ENCODE measurements around the gene ATP2C1.
A peak's percentile ranks its signal among the peaks of the same experiment; 100 is the strongest.

Gene ATP2C1

DNA sequence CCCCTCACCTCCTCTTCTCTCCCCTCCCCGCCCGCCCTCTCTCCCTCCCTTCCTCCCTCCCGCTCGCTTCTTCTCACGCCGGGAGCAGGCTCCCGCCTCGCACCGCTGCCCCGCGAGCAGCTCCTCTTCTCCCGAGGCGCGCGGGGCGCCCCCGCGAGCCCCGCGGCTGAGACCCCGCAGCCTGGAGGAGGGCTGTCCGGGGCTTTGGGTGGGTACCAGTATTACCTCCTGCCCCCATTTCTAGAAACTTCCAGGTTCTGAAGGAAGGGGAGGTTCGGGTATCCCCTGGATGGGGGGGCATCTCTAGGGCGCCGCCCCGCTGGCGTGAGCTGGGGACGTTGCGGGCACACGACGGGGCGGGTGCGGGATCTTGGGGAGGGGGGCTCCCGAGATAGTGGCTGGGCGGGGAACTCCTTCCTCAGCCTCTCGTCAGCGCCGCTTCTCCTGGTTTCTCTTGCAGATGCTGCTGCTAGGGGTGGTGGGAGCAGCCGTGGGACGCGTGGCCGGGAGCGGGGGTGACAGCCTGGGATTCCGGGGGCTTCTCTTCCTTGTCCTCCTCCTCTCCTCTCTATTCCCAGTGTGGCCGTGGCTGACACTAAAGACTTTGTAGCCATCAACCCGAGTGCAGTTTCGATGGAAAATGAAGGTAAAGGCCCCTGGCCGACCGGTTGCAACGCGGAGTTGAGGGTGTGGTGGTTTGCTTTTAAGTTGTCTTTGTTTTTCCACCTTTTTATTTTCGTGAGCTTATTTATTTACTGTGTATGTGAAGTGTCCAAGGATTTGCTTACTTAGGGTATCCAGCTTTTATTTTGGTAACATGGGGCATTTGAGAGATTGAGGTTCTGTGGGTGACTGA is 474 bp downstream of the ATP2C1 start:
- peak overlapping the region; percentile 98 for H3K27ac ChIP-seq (ENCODE audit: insufficient read depth, low read length, poor library complexity, severe bottlenecking)

DNA sequence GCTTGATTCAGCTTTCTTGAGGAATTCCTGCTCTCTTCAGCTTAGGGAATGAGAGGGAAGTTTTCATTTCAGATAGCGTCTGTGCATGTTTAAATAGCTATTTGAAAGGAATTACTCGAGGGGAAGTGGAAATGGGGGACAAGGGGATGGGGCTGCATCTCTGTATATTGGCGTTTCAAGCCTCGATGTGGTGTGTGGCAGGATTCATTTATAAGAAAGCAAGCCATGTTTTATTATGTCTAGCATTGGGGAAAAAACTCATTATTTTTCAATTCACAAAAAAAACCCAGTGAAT is 1.0 kb downstream of the ATP2C1 start:
- Histone ChIP-seq H3K36me3 (ENCODE audit: control insufficient read depth, insufficient read depth, low read length) (no peaks in the 10 kb centered on the region), H3K27me3 (replicated peaks; ENCODE audit: control insufficient read depth, insufficient read depth, low read length, poor library complexity, severe bottlenecking) (no peaks in the 10 kb centered on the region), H3K27ac (ENCODE audit: insufficient read depth, low read length, poor library complexity, severe bottlenecking) (peak overlapping the region; percentile 98), H3K9me3 (ENCODE audit: control insufficient read depth, low read length) (no peaks in the 10 kb centered on the region), H3K4me3 (ENCODE audit: insufficient read depth, low read depth, low read length, poor library complexity, severe bottlenecking) (peak overlapping the region; percentile 98), H3K4me1 (ENCODE audit: control insufficient read depth, insufficient read depth, low read length, poor library complexity, severe bottlenecking) (peaks cover 9% of the 10 kb centered on the region)
- no peak for DNase-seq

More for the DNA sequence above, 474 bp downstream of the ATP2C1 start:
- Histone ChIP-seq H3K4me3 (ENCODE audit: insufficient read depth, low read depth, low read length, poor library complexity, severe bottlenecking) (peak overlapping the region; percentile 98), H3K9me3 (ENCODE audit: control insufficient read depth, low read length) (no peaks in the 10 kb centered on the region), H3K27me3 (replicated peaks; ENCODE audit: control insufficient read depth, insufficient read depth, low read length, poor library complexity, severe bottlenecking) (no peaks in the 10 kb centered on the region), H3K36me3 (ENCODE audit: control insufficient read depth, insufficient read depth, low read length) (no peaks in the 10 kb centered on the region), H3K4me1 (ENCODE audit: control insufficient read depth, insufficient read depth, low read length, poor library complexity, severe bottlenecking) (peaks cover 9% of the 10 kb centered on the region)
- DNase-seq, result peak; percentile 38 to 47 (median 43)

DNA sequence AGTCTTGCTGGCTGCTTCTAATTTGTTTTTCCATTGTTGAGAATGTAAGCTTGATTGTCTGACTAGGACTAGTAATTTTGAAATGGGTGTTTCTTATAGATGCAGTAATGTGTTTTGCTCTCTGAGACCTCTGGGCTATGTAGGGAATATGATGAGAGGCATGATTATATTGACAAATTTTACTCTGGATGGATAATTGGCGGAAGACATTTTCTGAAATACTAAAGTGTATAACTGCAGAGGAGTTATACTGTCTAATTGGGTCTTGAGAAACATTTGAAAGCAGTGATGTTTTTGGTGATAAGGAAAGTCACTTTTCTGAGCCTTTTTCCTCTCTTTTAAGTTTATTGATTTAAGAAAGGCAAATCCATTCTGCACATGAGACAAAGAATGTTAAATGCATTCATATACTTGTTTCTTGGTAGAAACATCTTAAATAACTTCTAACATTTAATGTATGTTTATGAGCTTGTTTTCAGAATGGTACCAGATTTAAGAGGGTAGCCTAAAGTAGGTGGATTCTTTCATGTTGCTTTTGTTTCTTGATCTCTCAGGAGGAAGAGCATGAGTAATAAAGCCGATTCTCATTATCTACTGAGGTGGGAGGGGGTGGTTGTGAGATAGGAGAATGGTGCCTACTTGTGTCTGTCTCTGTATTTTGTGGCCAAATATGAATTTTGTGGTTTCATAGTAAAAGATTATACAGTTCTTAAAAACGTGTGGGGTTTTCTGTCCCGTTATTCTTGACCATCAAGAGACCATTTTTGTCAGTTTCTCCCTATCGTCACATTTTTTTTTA is 2.0 kb downstream of the ATP2C1 start:
- Histone ChIP-seq H3K9me3 (ENCODE audit: control insufficient read depth, low read length) (no peaks in the 10 kb centered on the region), H3K4me3 (ENCODE audit: insufficient read depth, low read depth, low read length, poor library complexity, severe bottlenecking) (no peak overlapping the region), H3K27me3 (replicated peaks; ENCODE audit: control insufficient read depth, insufficient read depth, low read length, poor library complexity, severe bottlenecking) (no peaks in the 10 kb centered on the region), H3K36me3 (ENCODE audit: control insufficient read depth, insufficient read depth, low read length) (no peaks in the 10 kb centered on the region), H3K27ac (ENCODE audit: insufficient read depth, low read length, poor library complexity, severe bottlenecking) (no peak overlapping the region), H3K4me1 (ENCODE audit: control insufficient read depth, insufficient read depth, low read length, poor library complexity, severe bottlenecking) (peaks cover 9% of the 10 kb centered on the region)
- DNase-seq, result no peak

DNA sequence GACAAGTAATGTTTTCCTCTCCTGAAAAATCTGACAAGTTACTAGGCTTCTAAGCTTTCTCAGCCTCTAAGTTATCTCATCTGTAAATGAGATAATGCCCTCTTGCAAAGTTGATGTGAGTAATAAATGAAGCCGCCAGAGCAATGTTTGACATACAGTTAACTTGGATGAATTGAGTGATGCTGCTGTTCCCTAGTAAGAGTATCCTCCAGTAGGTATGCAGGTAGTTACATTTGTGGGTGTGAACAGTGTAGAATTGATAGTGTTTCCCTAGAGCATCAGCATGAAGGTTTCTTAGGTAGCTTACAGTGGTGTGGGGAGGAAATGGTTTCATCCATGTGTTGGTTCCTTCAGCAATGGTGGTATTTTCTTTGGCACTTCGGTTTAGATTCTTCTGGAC is 3.4 kb downstream of the ATP2C1 start:
- no peaks in the 10 kb centered on the region for H3K9me3 ChIP-seq (ENCODE audit: control insufficient read depth, low read length)
- H3K4me3 ChIP-seq (ENCODE audit: insufficient read depth, low read depth, low read length, poor library complexity, severe bottlenecking), result no peak overlapping the region
- H3K36me3 ChIP-seq (ENCODE audit: control insufficient read depth, insufficient read depth, low read length), result no peaks in the 10 kb centered on the region
- no peak for DNase-seq
- H3K4me1 ChIP-seq (ENCODE audit: control insufficient read depth, insufficient read depth, low read length, poor library complexity, severe bottlenecking), result peaks cover 9% of the 10 kb centered on the region
- H3K27me3 ChIP-seq (replicated peaks; ENCODE audit: control insufficient read depth, insufficient read depth, low read length, poor library complexity, severe bottlenecking), result no peaks in the 10 kb centered on the region
- no peak overlapping the region for H3K27ac ChIP-seq (ENCODE audit: insufficient read depth, low read length, poor library complexity, severe bottlenecking)

DNA sequence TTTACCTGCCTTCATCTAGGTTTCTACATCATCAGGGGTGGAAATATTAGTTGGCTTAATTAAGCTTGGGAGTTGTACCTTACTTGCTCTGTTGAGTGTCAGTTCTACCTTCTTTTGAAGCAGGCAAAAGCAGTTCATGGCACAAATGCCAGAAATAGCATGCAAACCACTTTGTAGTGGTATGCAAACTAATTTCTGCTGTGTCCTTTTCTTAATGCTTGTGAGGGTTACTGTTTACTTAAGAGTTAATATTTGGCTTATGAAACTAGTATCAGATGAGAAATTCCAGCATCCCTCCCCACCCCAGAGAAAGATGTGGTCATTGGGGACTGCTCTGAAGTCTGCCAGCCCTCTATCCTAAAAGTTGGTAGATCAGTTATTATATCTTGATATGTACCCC is 7.1 kb downstream of the ATP2C1 start:
- Histone ChIP-seq H3K4me3 (ENCODE audit: insufficient read depth, low read depth, low read length, poor library complexity, severe bottlenecking) (no peak overlapping the region), H3K4me1 (ENCODE audit: control insufficient read depth, insufficient read depth, low read length, poor library complexity, severe bottlenecking) (no peaks in the 10 kb centered on the region), H3K27me3 (replicated peaks; ENCODE audit: control insufficient read depth, insufficient read depth, low read length, poor library complexity, severe bottlenecking) (no peaks in the 10 kb centered on the region), H3K36me3 (ENCODE audit: control insufficient read depth, insufficient read depth, low read length) (no peaks in the 10 kb centered on the region), H3K9me3 (ENCODE audit: control insufficient read depth, low read length) (no peaks in the 10 kb centered on the region), H3K27ac (ENCODE audit: insufficient read depth, low read length, poor library complexity, severe bottlenecking) (no peak overlapping the region)
- DNase-seq, result no peak

DNA sequence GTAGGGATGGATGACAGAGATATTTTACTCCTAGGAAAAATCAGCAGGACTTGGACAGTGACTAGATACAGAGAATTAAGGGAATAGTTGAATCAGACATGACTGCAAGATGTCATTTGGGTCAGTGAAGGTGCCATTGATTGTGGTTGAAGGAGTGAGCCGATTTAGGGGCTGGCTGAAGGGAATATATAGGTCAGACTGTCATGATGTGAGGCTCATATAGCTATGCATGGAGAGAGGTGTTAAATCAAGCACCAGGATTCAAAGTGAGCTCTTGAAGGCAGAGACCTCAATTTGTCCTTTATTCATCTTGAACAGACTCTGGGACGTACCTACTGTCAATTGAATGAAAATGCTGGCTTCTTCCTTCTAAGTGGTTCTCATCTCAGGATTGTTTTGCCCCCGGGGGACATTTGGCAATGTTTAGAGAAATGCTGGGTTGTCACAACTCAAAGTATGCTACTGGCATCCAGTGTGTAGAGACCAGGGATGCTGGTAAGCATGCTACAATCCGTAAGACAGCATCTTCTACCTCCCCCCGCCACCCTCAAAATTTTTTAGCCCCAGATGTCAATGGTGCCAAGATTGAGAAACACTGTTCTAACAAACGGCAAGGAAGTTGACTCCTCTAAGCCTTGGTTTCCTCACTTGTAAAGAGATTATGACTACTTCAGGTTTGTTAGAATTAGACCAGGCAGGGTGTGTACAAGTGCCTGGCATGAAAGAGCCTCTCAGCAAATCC is 7.8 kb downstream of the ATP2C1 start:
- DNase-seq, result no peak
- no peaks in the 10 kb centered on the region for H3K9me3 ChIP-seq (ENCODE audit: control insufficient read depth, low read length)
- no peak overlapping the region for H3K4me3 ChIP-seq (ENCODE audit: insufficient read depth, low read depth, low read length, poor library complexity, severe bottlenecking)
- H3K36me3 ChIP-seq (ENCODE audit: control insufficient read depth, insufficient read depth, low read length), result no peaks in the 10 kb centered on the region
- H3K4me1 ChIP-seq (ENCODE audit: control insufficient read depth, insufficient read depth, low read length, poor library complexity, severe bottlenecking), result no peaks in the 10 kb centered on the region
- H3K27me3 ChIP-seq (replicated peaks; ENCODE audit: control insufficient read depth, insufficient read depth, low read length, poor library complexity, severe bottlenecking), result no peaks in the 10 kb centered on the region
- no peak overlapping the region for H3K27ac ChIP-seq (ENCODE audit: insufficient read depth, low read length, poor library complexity, severe bottlenecking)

DNA sequence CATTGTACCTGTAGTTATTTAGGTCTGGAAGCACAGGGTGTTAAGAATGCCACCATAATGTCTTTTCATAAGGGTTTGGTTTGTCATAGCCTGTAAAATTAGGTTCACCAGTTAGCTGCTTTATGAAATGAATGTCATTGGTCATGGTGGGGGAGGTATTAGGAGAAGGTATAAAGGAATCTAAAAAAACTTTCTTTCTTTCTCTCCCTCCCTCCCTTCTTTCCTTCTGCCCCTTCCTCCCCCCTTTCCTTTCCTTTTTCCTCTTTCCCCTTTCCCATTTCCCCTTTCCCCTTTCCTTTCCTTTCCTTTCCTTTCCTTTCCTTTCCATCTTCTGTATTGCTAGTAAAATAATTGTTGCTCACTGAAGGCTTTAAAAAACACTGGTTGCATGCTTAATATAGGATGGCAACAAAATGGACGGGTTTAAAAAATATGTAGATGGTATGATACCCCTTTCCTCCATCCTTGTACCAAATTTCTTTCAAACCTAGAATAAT is 9.6 kb downstream of the ATP2C1 start:
- no peak for DNase-seq
- no peaks in the 10 kb centered on the region for H3K27me3 ChIP-seq (replicated peaks; ENCODE audit: control insufficient read depth, insufficient read depth, low read length, poor library complexity, severe bottlenecking)
- no peaks in the 10 kb centered on the region for H3K36me3 ChIP-seq (ENCODE audit: control insufficient read depth, insufficient read depth, low read length)
- no peak overlapping the region for H3K27ac ChIP-seq (ENCODE audit: insufficient read depth, low read length, poor library complexity, severe bottlenecking)
- H3K4me1 ChIP-seq (ENCODE audit: control insufficient read depth, insufficient read depth, low read length, poor library complexity, severe bottlenecking), result peaks cover 7% of the 10 kb centered on the region
- no peaks in the 10 kb centered on the region for H3K9me3 ChIP-seq (ENCODE audit: control insufficient read depth, low read length)
- no peak overlapping the region for H3K4me3 ChIP-seq (ENCODE audit: insufficient read depth, low read depth, low read length, poor library complexity, severe bottlenecking)

DNA sequence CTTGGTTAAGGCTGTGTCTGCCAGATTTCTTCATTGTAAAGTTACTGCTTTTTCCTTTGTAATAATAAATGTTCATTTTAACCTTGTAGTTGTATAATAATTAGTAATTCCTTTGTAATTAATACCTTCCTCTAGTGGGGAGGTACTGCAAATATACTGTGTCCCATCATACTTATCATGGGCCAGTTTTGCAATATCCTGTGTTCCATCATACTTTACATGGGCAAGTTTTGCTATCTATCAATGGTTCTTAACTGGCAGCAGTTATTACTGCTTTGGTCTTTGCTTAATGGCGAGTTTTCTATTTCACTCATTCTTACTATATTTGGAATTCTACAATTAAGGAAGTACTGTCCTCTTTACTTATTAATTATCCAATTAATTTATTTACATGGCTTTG is 10.6 kb downstream of the ATP2C1 start:
- peaks cover 7% of the 10 kb centered on the region for H3K4me1 ChIP-seq (ENCODE audit: control insufficient read depth, insufficient read depth, low read length, poor library complexity, severe bottlenecking)
- no peak overlapping the region for H3K4me3 ChIP-seq (ENCODE audit: insufficient read depth, low read depth, low read length, poor library complexity, severe bottlenecking)
- H3K9me3 ChIP-seq (ENCODE audit: control insufficient read depth, low read length), result no peaks in the 10 kb centered on the region

DNA sequence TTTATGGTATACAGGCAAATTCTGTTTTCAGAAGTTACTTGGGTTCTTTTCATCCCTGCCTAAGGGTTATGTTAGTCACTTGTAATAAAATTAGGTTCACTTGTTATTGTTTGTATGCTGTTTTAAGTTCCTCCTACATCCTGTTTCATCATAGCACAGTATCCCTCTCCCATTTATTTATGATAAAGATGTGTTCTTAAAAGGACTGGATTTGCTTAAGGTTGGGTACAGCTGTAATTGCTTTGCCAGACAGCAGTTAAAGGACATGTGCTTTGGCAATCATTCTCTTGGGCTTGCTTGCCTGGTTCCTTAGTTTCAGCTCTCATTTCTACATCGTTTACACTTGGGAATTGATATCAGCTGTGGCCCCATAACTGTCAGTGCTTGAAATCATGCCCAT is 11.7 kb downstream of the ATP2C1 start:
- Histone ChIP-seq H3K36me3 (ENCODE audit: control insufficient read depth, insufficient read depth, low read length) (no peaks in the 10 kb centered on the region), H3K9me3 (ENCODE audit: control insufficient read depth, low read length) (no peaks in the 10 kb centered on the region), H3K27ac (ENCODE audit: insufficient read depth, low read length, poor library complexity, severe bottlenecking) (no peak overlapping the region), H3K4me1 (ENCODE audit: control insufficient read depth, insufficient read depth, low read length, poor library complexity, severe bottlenecking) (peaks cover 7% of the 10 kb centered on the region), H3K4me3 (ENCODE audit: insufficient read depth, low read depth, low read length, poor library complexity, severe bottlenecking) (no peak overlapping the region), H3K27me3 (replicated peaks; ENCODE audit: control insufficient read depth, insufficient read depth, low read length, poor library complexity, severe bottlenecking) (no peaks in the 10 kb centered on the region)
- no peak for DNase-seq

More for the DNA sequence above, 10.6 kb downstream of the ATP2C1 start:
- no peak for DNase-seq
- no peaks in the 10 kb centered on the region for H3K36me3 ChIP-seq (ENCODE audit: control insufficient read depth, insufficient read depth, low read length)
- H3K27me3 ChIP-seq (replicated peaks; ENCODE audit: control insufficient read depth, insufficient read depth, low read length, poor library complexity, severe bottlenecking), result no peaks in the 10 kb centered on the region
- H3K27ac ChIP-seq (ENCODE audit: insufficient read depth, low read length, poor library complexity, severe bottlenecking), result no peak overlapping the region
